HepG2 (cell line): Measurements from ENCODE around the gene PLAA. TPM values are rescaled to one million over a fixed set of nuclear protein-coding genes. Genes with fewer than 3 reads are reported as not detected.
A peak's percentile ranks its signal among the peaks of the same experiment; 100 is the strongest.

Experiments used
- AGO2 ChIP-seq: fragments of 200-400 bp; formaldehyde crosslinking; optimal IDR thresholded peaks from 2 replicates; pipeline ENCODE3; 2017; ENCODE audit warnings: mild to moderate bottlenecking, low read depth, low read length, moderate library complexity
- CEBPB ChIP-seq: IDR thresholded peaks from 2 replicates; pipeline ENCODE4 v1.6.1; 2011; ENCODE audit warnings: low read depth, low read length, improper control_type of control experiment, borderline replicate concordance
- CREB1 ChIP-seq, 2 experiments: fragments of 450-650 bp in 1 of 2; IDR thresholded peaks; 2 replicates each; pipeline ENCODE4 v1.6.1; 2016 to 2017; ENCODE audit warnings: control low read depth in 1 of 2, mild to moderate bottlenecking in 1 of 2, missing compliant biosample characterization in 1 of 2, missing genetic modification characterization in 1 of 2
- CREB3 ChIP-seq: sonication (generic); formaldehyde crosslinking; IDR thresholded peaks from 2 replicates; pipeline ENCODE4 v1.5.0; 2020; ENCODE audit warnings: missing genetic modification reagents
- ETS1 ChIP-seq: sonication (generic); formaldehyde crosslinking; IDR thresholded peaks from 2 replicates; pipeline ENCODE4 v1.4.0; 2020; ENCODE audit warnings: missing genetic modification reagents
- GATAD2A ChIP-seq: IDR thresholded peaks from 2 replicates; pipeline ENCODE4 v1.6.1; 2016
- HMG20B ChIP-seq: conservative IDR thresholded peaks from 2 replicates; pipeline ENCODE4 v1.6.1; 2016; ENCODE audit warnings: missing genetic modification reagents, missing compliant biosample characterization
- KLF11 ChIP-seq: IDR thresholded peaks from 2 replicates; pipeline ENCODE4 v1.6.1; 2016; ENCODE audit warnings: missing compliant biosample characterization
- MEIS2 ChIP-seq: sonication (generic); formaldehyde crosslinking; IDR thresholded peaks from 2 replicates; pipeline ENCODE4 v1.9.0; 2021; ENCODE audit warnings: mild to moderate bottlenecking, missing genetic modification reagents
- NBN ChIP-seq: fragments of 450-650 bp; conservative IDR thresholded peaks from 2 replicates; pipeline ENCODE4 v1.6.1; 2017
- NCOR1 ChIP-seq: fragments of 200-600 bp; sonication (generic); IDR thresholded peaks from 2 replicates; pipeline ENCODE4 v1.7.0; 2017; ENCODE audit warnings: antibody characterized with exemption, low read length, borderline replicate concordance
- PAWR ChIP-seq: sonication (generic); formaldehyde crosslinking; IDR thresholded peaks from 2 replicates; pipeline ENCODE4 v1.4.0; 2020; ENCODE audit warnings: missing genetic modification reagents, mild to moderate bottlenecking, borderline replicate concordance
- PAX8 ChIP-seq: sonication (generic); formaldehyde crosslinking; IDR thresholded peaks from 2 replicates; pipeline ENCODE4 v1.8.0; 2022; ENCODE audit warnings: mild to moderate bottlenecking, missing genetic modification reagents, borderline replicate concordance
- RFX3 ChIP-seq: IDR thresholded peaks from 2 replicates; pipeline ENCODE4 v1.6.1; 2016; ENCODE audit warnings: missing biosample characterization, missing genetic modification reagents
- SOX6 ChIP-seq, 2 experiments: fragments of 450-650 bp in 1 of 2; sonication (generic) in 1 of 2; formaldehyde crosslinking in 1 of 2; IDR thresholded peaks; 2 replicates each; pipeline versions ENCODE4 v1.4.0 to v1.6.1; 2017 to 2020; ENCODE audit warnings: antibody characterized with exemption in 1 of 2, mild to moderate bottlenecking in 1 of 2, missing genetic modification reagents in 1 of 2
- TBP ChIP-seq: sonication (generic); formaldehyde crosslinking; IDR thresholded peaks from 2 replicates; pipeline ENCODE4 v1.5.0; 2020; ENCODE audit warnings: missing genetic modification reagents
- ZNF329 ChIP-seq: sonication (generic); formaldehyde crosslinking; IDR thresholded peaks from 2 replicates; pipeline ENCODE4 v1.9.0; 2021; ENCODE audit warnings: low read depth, mild to moderate bottlenecking, missing genetic modification reagents
- ZNF333 ChIP-seq: sonication (generic); formaldehyde crosslinking; IDR thresholded peaks from 2 replicates; pipeline ENCODE4 v1.4.0; 2020; ENCODE audit warnings: mild to moderate bottlenecking, missing genetic modification reagents, borderline replicate concordance
- ZNF431 ChIP-seq: sonication (generic); formaldehyde crosslinking; IDR thresholded peaks from 2 replicates; pipeline ENCODE4 v1.9.0; 2022; ENCODE audit warnings: missing genetic modification reagents, low read depth, mild to moderate bottlenecking, borderline replicate concordance
- ZNF546 ChIP-seq: sonication (generic); formaldehyde crosslinking; conservative IDR thresholded peaks from 2 replicates; pipeline ENCODE4 v1.8.1; 2023; ENCODE audit warnings: mild to moderate bottlenecking, missing genetic modification reagents
- ZNF781 ChIP-seq: sonication (generic); formaldehyde crosslinking; IDR thresholded peaks from 2 replicates; pipeline ENCODE4 v1.5.1; 2020; ENCODE audit warnings: borderline replicate concordance, mild to moderate bottlenecking, missing genetic modification reagents; ENCODE audit errors: not compliant biosample characterization
- ZNF883 ChIP-seq: sonication (generic); formaldehyde crosslinking; IDR thresholded peaks from 2 replicates; pipeline ENCODE4 v1.5.1; 2020; ENCODE audit warnings: mild to moderate bottlenecking, missing genetic modification reagents; ENCODE audit errors: not compliant biosample characterization
- ZSCAN25 ChIP-seq: sonication (generic); formaldehyde crosslinking; IDR thresholded peaks from 2 replicates; pipeline ENCODE4 v1.8.0; 2022; ENCODE audit warnings: mild to moderate bottlenecking, missing genetic modification reagents
- polyA plus RNA-seq, 8 experiments: library from polyadenylated mRNA; depleted of rRNA in 3 of 8; stranded (reverse) in 7 of 8; unstranded in 1 of 8; fragments of >200 nt; fragmentation: Illumina TruSeq in 4 of 8; extraction: Trizol in 4 of 8; gene quantifications; 2 replicates each; pipeline versions ENCODE4 v1.2.1 to v1.2.3, GENCODE V29; 2011 to 2016; ENCODE audit warnings: low read depth in 4 of 8, missing spikeins in 1 of 8, mixed read lengths in 1 of 8; ENCODE audit not compliant: insufficient read depth in 1 of 8
- total RNA-seq, 5 experiments: library from RNA; depleted of rRNA; stranded (reverse); fragments of >200 nt; fragmentation: Illumina TruSeq; extraction: Trizol; gene quantifications; 2 replicates each; pipeline ENCODE4 v1.2.3, GENCODE V29; 2016; ENCODE audit warnings: low read depth in 1 of 5
- TF ChIP-seq, protein P1 (sequence below): sonication (generic); formaldehyde crosslinking; IDR thresholded peaks from 2 replicates; pipeline ENCODE4 v1.4.0; 2020; ENCODE audit warnings: missing genetic modification reagents
- TF ChIP-seq, protein P2 (sequence below): sonication (generic); formaldehyde crosslinking; IDR thresholded peaks from 2 replicates; pipeline ENCODE4 v1.5.1; 2020; ENCODE audit warnings: missing genetic modification reagents, mild to moderate bottlenecking, borderline replicate concordance

The PLAA gene
- total and polyA plus RNA-seq, 2 of the 13 experiments (the other 11 are each of a cell fraction or from before 2014, with no cell fraction given): 5.8 to 22.9 TPM

- TF ChIP-seq CREB1 (IDR thresholded peaks at IDR 0.05) (peak; percentile 97), CREB1 (CRISPR knock-in tag; IDR thresholded peaks at IDR 0.05) (peak; percentile 99), ZNF431 (no peak; the same call in 1 of the 2 replicates), PAX8 (no peak), SOX6 (IDR thresholded peaks at IDR 0.05) (no peak), SOX6 (CRISPR knock-in tag; IDR thresholded peaks at IDR 0.05) (peak; percentile 74), CREB3 (no peak), AGO2 (peak; percentile 93), ZNF333 (CRISPR knock-in tag) (no peak), ZNF883 (peak; percentile 88), CEBPB (no peak), GATAD2A (peak; percentile 49), MEIS2 (peak; percentile 67; the same call in 1 of the 2 replicates), ZNF546 (CRISPR knock-in tag) (no peak; the same call in 1 of the 2 replicates), NCOR1 (no peak), ZNF781 (CRISPR knock-in tag) (peak; percentile 93), ZNF329 (CRISPR knock-in tag) (no peak; the same call in 1 of the 2 replicates), KLF11 (CRISPR knock-in tag) (peak; percentile 90), TBP (CRISPR knock-in tag) (no peak), RFX3 (0 out of 2 replicates have a peak, but pooled peaks have one; percentile 9), NBN (no peak), ETS1 (CRISPR knock-in tag) (no peak), PAWR (no peak; the same call in 1 of the 2 replicates), ZSCAN25 (no peak; the same call in none of the 2 replicates), HMG20B (CRISPR knock-in tag) (no peak; the same call in 1 of the 2 replicates)
- TF ChIP-seq, protein P1, sequence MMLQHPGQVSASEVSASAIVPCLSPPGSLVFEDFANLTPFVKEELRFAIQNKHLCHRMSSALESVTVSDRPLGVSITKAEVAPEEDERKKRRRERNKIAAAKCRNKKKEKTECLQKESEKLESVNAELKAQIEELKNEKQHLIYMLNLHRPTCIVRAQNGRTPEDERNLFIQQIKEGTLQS (CRISPR knock-in tag): no peak
- TF ChIP-seq, protein P2, sequence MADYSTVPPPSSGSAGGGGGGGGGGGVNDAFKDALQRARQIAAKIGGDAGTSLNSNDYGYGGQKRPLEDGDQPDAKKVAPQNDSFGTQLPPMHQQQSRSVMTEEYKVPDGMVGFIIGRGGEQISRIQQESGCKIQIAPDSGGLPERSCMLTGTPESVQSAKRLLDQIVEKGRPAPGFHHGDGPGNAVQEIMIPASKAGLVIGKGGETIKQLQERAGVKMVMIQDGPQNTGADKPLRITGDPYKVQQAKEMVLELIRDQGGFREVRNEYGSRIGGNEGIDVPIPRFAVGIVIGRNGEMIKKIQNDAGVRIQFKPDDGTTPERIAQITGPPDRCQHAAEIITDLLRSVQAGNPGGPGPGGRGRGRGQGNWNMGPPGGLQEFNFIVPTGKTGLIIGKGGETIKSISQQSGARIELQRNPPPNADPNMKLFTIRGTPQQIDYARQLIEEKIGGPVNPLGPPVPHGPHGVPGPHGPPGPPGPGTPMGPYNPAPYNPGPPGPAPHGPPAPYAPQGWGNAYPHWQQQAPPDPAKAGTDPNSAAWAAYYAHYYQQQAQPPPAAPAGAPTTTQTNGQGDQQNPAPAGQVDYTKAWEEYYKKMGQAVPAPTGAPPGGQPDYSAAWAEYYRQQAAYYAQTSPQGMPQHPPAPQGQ (CRISPR knock-in tag): no peak
These were observed 54.6 kb downstream of the PLAA start, which contains the start of gene CAAP1 (continued) for GRCh38 chr9:26892251-26893029.
